NB4 (cell line): ENCODE measurements around the gene EVC2.

ENCODE experiments used
- DNase-seq: peaks from one replicate; pipeline ENCODE4 v3.0.0; 2010; ENCODE audit warnings: low read depth
- H3K4me3 ChIP-seq: one replicate; pipeline ENCODE4 v1.5.1; 2011; ENCODE audit warnings: mild to moderate bottlenecking, low read depth, low read length, moderate library complexity
- MYC ChIP-seq: IDR thresholded peaks from 2 replicates; pipeline ENCODE4 v1.6.1; 2011; ENCODE audit warnings: low read depth, low read length
- POLR2A ChIP-seq: IDR thresholded peaks from 2 replicates; pipeline ENCODE4 v1.6.1; 2011; ENCODE audit warnings: mild to moderate bottlenecking; ENCODE audit not compliant: insufficient read length; ENCODE audit errors: extremely low read depth
- TF ChIP-seq, protein P1 (sequence below): IDR thresholded peaks from 2 replicates; pipeline ENCODE4 v1.6.1; 2011; ENCODE audit warnings: low read depth, low read length
- TF ChIP-seq, protein P2 (sequence below): IDR thresholded peaks from one replicate; pipeline ENCODE4 v1.5.1; 2012; ENCODE audit warnings: low read depth, low read length

The EVC2 gene

DNA sequence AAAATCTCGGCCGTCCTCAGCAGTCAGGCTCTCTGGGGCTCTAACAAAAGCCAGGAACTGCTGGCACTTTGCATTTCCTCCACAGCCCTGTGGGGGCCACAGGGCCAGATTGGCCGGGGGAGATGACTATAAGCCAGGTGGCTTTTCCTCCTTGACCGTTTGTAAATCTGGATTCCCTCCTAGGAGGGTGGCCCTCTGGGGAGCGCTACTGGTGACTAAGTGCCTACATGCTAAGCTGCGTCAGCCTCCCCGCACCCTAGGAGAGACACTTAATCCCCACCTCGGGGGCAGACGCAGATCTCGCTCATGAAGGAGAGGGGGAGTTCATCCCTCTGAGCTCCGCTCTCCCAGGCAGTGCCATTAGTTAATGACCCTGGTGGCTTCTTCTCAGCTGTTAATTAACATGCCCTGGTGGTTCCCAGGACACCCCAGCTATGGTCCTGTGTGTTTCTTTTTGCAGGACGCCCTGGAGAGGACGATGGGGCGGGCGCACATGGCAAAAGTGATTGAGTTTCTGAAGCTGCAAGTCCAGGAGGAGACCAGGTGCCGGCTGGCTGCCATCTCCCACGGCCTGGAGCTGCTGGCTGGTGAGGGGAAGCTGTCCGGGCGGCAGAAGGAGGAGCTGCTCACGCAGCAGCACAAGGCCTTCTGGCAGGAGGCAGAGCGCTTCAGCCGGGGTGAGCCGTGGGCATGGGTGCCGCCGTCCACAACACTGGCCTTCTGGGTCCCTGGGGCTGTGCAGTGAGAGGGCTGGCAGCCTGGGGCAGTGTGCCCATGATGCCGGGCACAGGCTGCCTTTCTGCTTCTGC is 44.2 kb upstream of the EVC2 start:
- TF ChIP-seq POLR2A (no peak), MYC (no peak)
- TF ChIP-seq, protein P1, sequence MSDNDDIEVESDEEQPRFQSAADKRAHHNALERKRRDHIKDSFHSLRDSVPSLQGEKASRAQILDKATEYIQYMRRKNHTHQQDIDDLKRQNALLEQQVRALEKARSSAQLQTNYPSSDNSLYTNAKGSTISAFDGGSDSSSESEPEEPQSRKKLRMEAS = no peak
- TF ChIP-seq, protein P2, sequence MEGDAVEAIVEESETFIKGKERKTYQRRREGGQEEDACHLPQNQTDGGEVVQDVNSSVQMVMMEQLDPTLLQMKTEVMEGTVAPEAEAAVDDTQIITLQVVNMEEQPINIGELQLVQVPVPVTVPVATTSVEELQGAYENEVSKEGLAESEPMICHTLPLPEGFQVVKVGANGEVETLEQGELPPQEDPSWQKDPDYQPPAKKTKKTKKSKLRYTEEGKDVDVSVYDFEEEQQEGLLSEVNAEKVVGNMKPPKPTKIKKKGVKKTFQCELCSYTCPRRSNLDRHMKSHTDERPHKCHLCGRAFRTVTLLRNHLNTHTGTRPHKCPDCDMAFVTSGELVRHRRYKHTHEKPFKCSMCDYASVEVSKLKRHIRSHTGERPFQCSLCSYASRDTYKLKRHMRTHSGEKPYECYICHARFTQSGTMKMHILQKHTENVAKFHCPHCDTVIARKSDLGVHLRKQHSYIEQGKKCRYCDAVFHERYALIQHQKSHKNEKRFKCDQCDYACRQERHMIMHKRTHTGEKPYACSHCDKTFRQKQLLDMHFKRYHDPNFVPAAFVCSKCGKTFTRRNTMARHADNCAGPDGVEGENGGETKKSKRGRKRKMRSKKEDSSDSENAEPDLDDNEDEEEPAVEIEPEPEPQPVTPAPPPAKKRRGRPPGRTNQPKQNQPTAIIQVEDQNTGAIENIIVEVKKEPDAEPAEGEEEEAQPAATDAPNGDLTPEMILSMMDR = no peak
- no peak for DNase-seq
- no peak overlapping the region for H3K4me3 ChIP-seq

DNA sequence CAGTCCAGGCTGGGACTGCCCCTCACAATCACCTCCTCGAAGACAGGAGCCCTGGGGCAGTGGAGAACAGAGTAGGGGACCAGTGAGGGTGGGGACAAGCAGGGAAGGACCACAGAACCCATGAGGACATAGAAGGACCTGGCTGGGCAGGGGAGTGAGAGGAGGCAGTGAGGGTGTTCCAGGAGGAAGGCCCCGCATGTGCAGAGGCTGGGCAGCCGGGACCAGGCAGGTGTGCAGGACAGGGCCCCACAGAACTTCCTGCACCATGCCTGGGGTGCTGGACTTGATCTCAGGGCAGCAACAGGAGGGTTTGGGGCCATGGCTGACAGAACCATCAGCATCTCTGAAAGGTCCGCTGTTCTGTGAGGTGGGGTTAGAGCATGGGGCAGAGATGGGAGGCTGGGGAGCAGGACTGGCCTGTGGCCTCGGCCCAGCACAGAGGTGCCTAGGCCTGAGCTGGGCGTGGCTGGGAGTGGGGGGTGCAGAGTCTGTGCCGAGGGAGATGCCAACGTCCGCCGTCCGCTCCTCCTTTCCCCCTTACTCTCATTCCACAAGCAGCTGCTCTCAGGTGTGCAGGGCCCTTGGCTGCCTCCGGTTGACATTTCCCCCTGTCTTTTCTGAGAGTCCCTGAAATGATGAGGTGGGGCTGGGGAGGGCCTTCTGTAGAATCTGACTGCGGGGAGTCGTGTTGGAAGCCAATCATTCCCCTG is 43.5 kb upstream of the EVC2 start:
- TF ChIP-seq MYC (no peak), POLR2A (no peak)
- TF ChIP-seq, protein P1 = no peak
- TF ChIP-seq, protein P2 = no peak
- DNase-seq = no peak
- H3K4me3 ChIP-seq = no peak overlapping the region

DNA sequence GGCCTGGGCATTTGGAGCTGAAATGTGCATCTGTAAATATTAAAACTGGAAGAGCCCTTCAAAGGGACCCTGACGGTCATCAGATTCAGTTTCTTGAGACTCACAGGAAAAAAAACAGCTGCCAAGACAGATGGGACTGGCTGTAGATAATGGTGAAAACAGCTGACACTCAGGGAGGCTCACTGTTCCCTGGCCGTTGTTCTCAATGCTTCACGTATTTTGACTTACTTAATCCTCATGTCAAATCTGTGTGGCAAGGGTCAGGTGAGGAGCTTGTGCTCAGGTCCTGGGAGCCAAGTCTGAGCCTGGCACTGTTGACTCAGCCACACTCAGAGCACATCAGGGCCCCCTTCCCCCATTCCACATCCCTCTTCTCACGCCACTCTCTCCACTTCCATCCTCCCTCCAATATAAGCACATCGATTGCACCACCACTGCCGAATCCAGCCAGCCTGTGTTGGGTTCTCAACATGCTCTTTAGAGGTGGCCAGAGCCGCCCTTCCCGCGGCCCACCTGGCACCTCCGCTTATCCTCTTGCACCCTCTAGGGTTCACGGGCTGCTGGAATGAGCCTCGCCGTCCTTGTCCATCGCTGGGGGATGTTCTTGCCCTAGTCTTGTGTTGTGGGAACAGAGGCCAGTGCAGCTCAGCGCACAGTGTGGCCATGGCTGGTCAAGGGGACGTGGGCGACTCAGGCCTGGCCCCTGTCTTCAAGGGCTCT is 42.7 kb upstream of the EVC2 start:
- no peak for TF ChIP-seq POLR2A
- TF ChIP-seq MYC = no peak
- TF ChIP-seq, protein P1 = no peak
- TF ChIP-seq, protein P2 = no peak
- no peak for DNase-seq
- H3K4me3 ChIP-seq = no peak overlapping the region

DNA sequence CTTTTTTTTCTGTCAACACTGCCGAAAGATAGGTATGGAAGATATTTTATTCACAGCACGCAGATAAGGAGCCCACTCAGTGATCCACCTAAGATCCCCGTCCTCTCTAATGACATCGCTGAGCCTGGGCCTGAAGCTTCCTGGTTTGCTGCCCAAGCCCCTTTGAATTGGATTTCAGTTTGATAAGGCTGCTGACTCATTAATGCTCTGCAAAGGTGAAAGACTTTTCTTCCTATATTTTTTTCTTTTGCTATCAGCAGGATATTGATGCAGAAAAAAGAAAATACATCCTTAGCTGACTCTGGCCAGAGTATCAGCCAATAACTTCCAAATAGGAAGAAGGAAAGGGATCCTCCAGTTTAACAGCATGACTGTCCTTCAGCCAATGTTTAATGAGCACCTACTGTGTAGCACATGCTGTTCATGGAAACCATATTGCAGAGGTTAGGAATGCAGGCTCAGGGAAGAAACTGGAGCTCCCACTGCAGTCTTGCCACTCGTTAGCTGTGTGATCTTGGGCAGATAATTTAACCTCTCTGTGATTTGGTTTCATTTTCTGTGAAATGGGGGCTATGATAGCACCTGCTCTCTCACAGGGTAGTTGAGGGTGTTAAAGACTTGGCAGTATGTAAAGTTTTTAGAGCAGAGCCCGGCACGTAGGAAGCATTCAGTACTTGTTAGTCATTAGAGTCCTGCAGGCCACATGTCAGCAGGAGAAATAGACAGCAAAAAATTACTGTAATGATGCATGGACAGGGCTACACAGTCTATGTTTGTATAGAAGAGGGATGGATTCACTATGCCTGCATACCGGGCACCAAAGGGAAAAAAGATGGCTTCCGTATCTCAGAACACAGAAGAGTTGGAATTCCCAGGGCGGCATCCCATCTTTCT is 41.9 kb upstream of the EVC2 start:
- no peak for DNase-seq
- H3K4me3 ChIP-seq = no peak overlapping the region
- TF ChIP-seq POLR2A (no peak), MYC (no peak)
- TF ChIP-seq, protein P2 = no peak
- TF ChIP-seq, protein P1 = no peak

DNA sequence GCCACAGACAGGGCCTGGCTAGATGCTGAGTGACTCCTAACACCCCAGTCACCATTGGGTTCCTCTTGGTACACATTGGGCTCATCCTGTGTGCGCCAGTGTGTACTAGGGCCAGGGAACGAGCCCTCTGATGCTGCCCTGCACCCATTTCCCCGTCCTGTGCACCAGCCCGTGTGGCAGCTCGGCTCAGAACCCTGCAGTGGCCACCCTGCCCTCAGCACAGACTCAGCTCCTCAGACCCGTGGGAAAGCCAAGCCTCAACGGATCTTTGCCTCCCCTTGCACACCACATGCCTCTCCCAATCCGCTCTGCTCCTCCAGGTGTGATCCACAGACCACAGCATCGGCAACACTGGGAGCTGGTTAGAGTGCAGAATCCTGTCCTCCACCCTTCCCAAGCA is 41.2 kb upstream of the EVC2 start:
- H3K4me3 ChIP-seq = no peak overlapping the region
- no peak for TF ChIP-seq POLR2A
- no peak for TF ChIP-seq MYC
- TF ChIP-seq, protein P2 = no peak
- TF ChIP-seq, protein P1 = no peak
- no peak for DNase-seq
